IPS-18a (cell line): ENCODE results near the gene MSLN.

Source experiments
- H3K27ac ChIP-seq: one replicate; pipeline ENCODE4 v1.5.1; 2013; ENCODE audit warnings: low read length
- H3K27me3 ChIP-seq: one replicate; pipeline ENCODE4 v1.6.1; 2013; ENCODE audit warnings: mild to moderate bottlenecking, low read length; ENCODE audit not compliant: control insufficient read depth, insufficient read depth
- H3K36me3 ChIP-seq: one replicate; pipeline ENCODE4 v1.6.1; 2013; ENCODE audit warnings: low read depth, low read length; ENCODE audit not compliant: control insufficient read depth
- H3K4me1 ChIP-seq: one replicate; pipeline ENCODE4 v1.6.1; 2013; ENCODE audit warnings: low read depth, low read length; ENCODE audit not compliant: control insufficient read depth
- H3K4me3 ChIP-seq: one replicate; pipeline ENCODE4 v1.5.1; 2013; ENCODE audit warnings: low read length
- H3K9ac ChIP-seq: one replicate; pipeline ENCODE4 v1.6.1; 2013; ENCODE audit warnings: mild to moderate bottlenecking, low read length, moderate library complexity
- H3K9me3 ChIP-seq: one replicate; pipeline ENCODE4 v1.6.1; 2013; ENCODE audit warnings: low read depth, low read length; ENCODE audit not compliant: control insufficient read depth

MSLN gene

GRCh38 chr16:718389-718788, 42.1 kb upstream of the MSLN start:
- Histone ChIP-seq H3K9ac (no peak overlapping the region), H3K9me3 (no peaks in the 10 kb centered on the region), H3K4me1 (peaks cover 18% of the 10 kb centered on the region), H3K27me3 (peaks cover 23% of the 10 kb centered on the region), H3K27ac (no peak overlapping the region), H3K36me3 (no peaks in the 10 kb centered on the region), H3K4me3 (no peak overlapping the region)

- Histone ChIP-seq H3K9me3 (no peaks in the 10 kb centered on the region), H3K4me1 (peaks cover 18% of the 10 kb centered on the region), H3K9ac (no peak overlapping the region), H3K27ac (no peak overlapping the region), H3K4me3 (no peak overlapping the region), H3K27me3 (peaks cover 18% of the 10 kb centered on the region), H3K36me3 (no peaks in the 10 kb centered on the region)
Measured at GRCh38 chr16:718922-719321, 41.6 kb upstream of the MSLN start.

- H3K4me3 ChIP-seq = peak overlapping the region; percentile 81
- no peaks in the 10 kb centered on the region for H3K9me3 ChIP-seq
- peak overlapping the region; percentile 75 for H3K9ac ChIP-seq
- H3K27ac ChIP-seq = no peak overlapping the region
- peaks cover 12% of the 10 kb centered on the region for H3K27me3 ChIP-seq
- no peaks in the 10 kb centered on the region for H3K36me3 ChIP-seq
- H3K4me1 ChIP-seq = peaks cover 18% of the 10 kb centered on the region
Measured at GRCh38 chr16:719815-720446, 40.6 kb upstream of the MSLN start.

- Histone ChIP-seq H3K27me3 (peaks cover 14% of the 10 kb centered on the region), H3K27ac (peak overlapping the region; percentile 31), H3K36me3 (no peaks in the 10 kb centered on the region), H3K9ac (peak overlapping the region; percentile 75), H3K4me1 (peaks cover 18% of the 10 kb centered on the region), H3K4me3 (peak overlapping the region; percentile 81), H3K9me3 (no peaks in the 10 kb centered on the region)
Measured at GRCh38 chr16:720447-720989, 40.0 kb upstream of the MSLN start.

GRCh38 chr16:720990-721764, 39.4 kb upstream of the MSLN start, which contains the start of gene ANTKMT:
Gene ANTKMT (plus strand): TSS chr16:721146. CDS start chr16:721275, 129 bp downstream.
- Histone ChIP-seq H3K4me3 (peak within 1 kb of the TSS; percentile 81), H3K36me3 (no peaks in the 10 kb centered on the region), H3K9me3 (no peaks in the 10 kb centered on the region), H3K27ac (peak within 1 kb of the TSS; percentile 31), H3K9ac (peak within 1 kb of the TSS; percentile 75), H3K27me3 (peaks cover 14% of the 10 kb centered on the region), H3K4me1 (peaks cover 14% of the 10 kb centered on the region)

GRCh38 chr16:721765-722540, 38.6 kb upstream of the MSLN start:
- H3K36me3 ChIP-seq = no peaks in the 10 kb centered on the region
- no peak overlapping the region for H3K9ac ChIP-seq
- H3K4me3 ChIP-seq = no peak overlapping the region
- H3K9me3 ChIP-seq = no peaks in the 10 kb centered on the region
- peaks cover 13% of the 10 kb centered on the region for H3K27me3 ChIP-seq
- no peak overlapping the region for H3K27ac ChIP-seq
- peaks cover 9% of the 10 kb centered on the region for H3K4me1 ChIP-seq

- no peak overlapping the region for H3K27ac ChIP-seq
- H3K4me1 ChIP-seq = peaks cover 9% of the 10 kb centered on the region
- H3K27me3 ChIP-seq = peaks cover 18% of the 10 kb centered on the region
- no peak overlapping the region for H3K4me3 ChIP-seq
- no peaks in the 10 kb centered on the region for H3K9me3 ChIP-seq
- H3K9ac ChIP-seq = no peak overlapping the region
- no peaks in the 10 kb centered on the region for H3K36me3 ChIP-seq
Measured at GRCh38 chr16:722835-723633, 37.5 kb upstream of the MSLN start.

GRCh38 chr16:723695-724094, 36.8 kb upstream of the MSLN start:
- peaks cover 9% of the 10 kb centered on the region for H3K4me1 ChIP-seq
- H3K27me3 ChIP-seq = peaks cover 18% of the 10 kb centered on the region
- no peak overlapping the region for H3K27ac ChIP-seq
- H3K9ac ChIP-seq = no peak overlapping the region
- no peaks in the 10 kb centered on the region for H3K36me3 ChIP-seq
- H3K4me3 ChIP-seq = no peak overlapping the region
- H3K9me3 ChIP-seq = no peaks in the 10 kb centered on the region

- no peak overlapping the region for H3K27ac ChIP-seq
- H3K27me3 ChIP-seq = peaks cover 18% of the 10 kb centered on the region
- H3K9me3 ChIP-seq = no peaks in the 10 kb centered on the region
- H3K9ac ChIP-seq = no peak overlapping the region
- no peak overlapping the region for H3K4me3 ChIP-seq
- H3K36me3 ChIP-seq = no peaks in the 10 kb centered on the region
- H3K4me1 ChIP-seq = peaks cover 9% of the 10 kb centered on the region
Measured at GRCh38 chr16:724188-725040, 36.1 kb upstream of the MSLN start.

GRCh38 chr16:725041-725376, 35.5 kb upstream of the MSLN start:
- no peaks in the 10 kb centered on the region for H3K36me3 ChIP-seq
- peaks cover 3% of the 10 kb centered on the region for H3K4me1 ChIP-seq
- H3K4me3 ChIP-seq = no peak overlapping the region
- no peak overlapping the region for H3K9ac ChIP-seq
- no peaks in the 10 kb centered on the region for H3K9me3 ChIP-seq
- no peak overlapping the region for H3K27ac ChIP-seq
- H3K27me3 ChIP-seq = peaks cover 18% of the 10 kb centered on the region
